Liver (tissue), 9 donors: ENCODE data around the gene KLK13. TPM values are rescaled to one million over a fixed set of nuclear protein-coding genes. Genes with fewer than 3 reads are reported as not detected.

ENCODE experiments used
- DNase-seq: peaks from one replicate; pipeline ENCODE4 v3.0.0-alpha.2; 2017; ENCODE audit warnings: low spot score
- H3K27ac ChIP-seq, 2 donors: one replicate each; pipeline ENCODE4 v1.7.0; 2013; ENCODE audit warnings: inconsistent platforms in 2 of 2, low read length in 2 of 2, control low read depth in 1 of 2, low read depth in 1 of 2, mild to moderate bottlenecking in 1 of 2
- H3K27me3 ChIP-seq, 4 donors: one replicate each; pipeline versions ENCODE4 v1.6.1 to v1.7.0; 2013; ENCODE audit warnings: low read length in 3 of 4, inconsistent platforms in 1 of 4, mild to moderate bottlenecking in 1 of 4, moderate library complexity in 1 of 4; ENCODE audit not compliant: control insufficient read depth in 4 of 4, insufficient read depth in 4 of 4
- H3K36me3 ChIP-seq, 4 donors: one replicate each; pipeline versions ENCODE4 v1.6.1 to v1.7.0; 2013; ENCODE audit warnings: low read length in 3 of 4, mild to moderate bottlenecking in 3 of 4, low read depth in 1 of 4, moderate library complexity in 1 of 4; ENCODE audit not compliant: control insufficient read depth in 4 of 4, insufficient read depth in 3 of 4
- H3K4me1 ChIP-seq, 4 donors: one replicate each; pipeline versions ENCODE4 v1.6.1 to v1.7.0; 2013; ENCODE audit warnings: low read length in 3 of 4, mild to moderate bottlenecking in 3 of 4, moderate library complexity in 1 of 4; ENCODE audit not compliant: control insufficient read depth in 4 of 4, insufficient read depth in 4 of 4
- H3K4me3 ChIP-seq, 3 donors: one replicate each; pipeline versions ENCODE4 v1.6.1 to v1.7.0; 2013; ENCODE audit warnings: low read length in 3 of 3, control low read depth in 1 of 3, low read depth in 1 of 3, mild to moderate bottlenecking in 1 of 3
- H3K9ac ChIP-seq, 2 donors: one replicate each; pipeline ENCODE4 v1.7.0; 2013; ENCODE audit warnings: low read length in 2 of 2, mild to moderate bottlenecking in 2 of 2, moderate library complexity in 2 of 2, control low read depth in 1 of 2, low read depth in 1 of 2
- H3K9me3 ChIP-seq, 4 donors: one replicate each; pipeline versions ENCODE4 v1.6.1 to v1.7.0; 2013; ENCODE audit warnings: low read length in 3 of 4; ENCODE audit not compliant: control insufficient read depth in 4 of 4
- CTCF ChIP-seq: fragments of 150-350 bp; IDR thresholded peaks from 2 replicates; pipeline ENCODE4 v1.5.1; 2017; ENCODE audit warnings: improper control_type of control experiment, low read depth, low read length; ENCODE audit not compliant: missing input control
- EGR1 ChIP-seq, 2 donors: IDR thresholded peaks; 2 replicates each; pipeline ENCODE4 v1.6.1; 2016 to 2018; ENCODE audit warnings: antibody characterized with exemption in 2 of 2, low read depth in 2 of 2
- FOXA1 ChIP-seq: IDR thresholded peaks from 2 replicates; pipeline ENCODE4 v1.6.1; 2016; ENCODE audit warnings: antibody characterized with exemption
- FOXA2 ChIP-seq: IDR thresholded peaks from 2 replicates; pipeline ENCODE4 v1.6.1; 2016; ENCODE audit warnings: antibody characterized with exemption
- GABPA ChIP-seq, 2 donors: IDR thresholded peaks in 1 of 2; conservative IDR thresholded peaks in 1 of 2; 2 replicates each; pipeline ENCODE4 v1.6.1; 2016; ENCODE audit warnings: antibody characterized with exemption in 2 of 2, mild to moderate bottlenecking in 1 of 2, moderate library complexity in 1 of 2
- HNF4A ChIP-seq, 2 donors: conservative IDR thresholded peaks; 2 replicates each; pipeline ENCODE4 v1.6.1; 2016; ENCODE audit warnings: antibody characterized with exemption in 2 of 2, mild to moderate bottlenecking in 2 of 2
- HNF4G ChIP-seq: IDR thresholded peaks from 2 replicates; pipeline ENCODE4 v1.6.1; 2016; ENCODE audit warnings: antibody characterized with exemption
- JUND ChIP-seq, 2 donors: IDR thresholded peaks; 2 replicates each; pipeline ENCODE4 v1.6.1; 2016; ENCODE audit warnings: antibody characterized with exemption in 2 of 2
- MAX ChIP-seq: IDR thresholded peaks from 2 replicates; pipeline ENCODE4 v1.6.1; 2016; ENCODE audit warnings: antibody characterized with exemption
- NR2F2 ChIP-seq: IDR thresholded peaks from 2 replicates; pipeline ENCODE4 v1.6.1; 2016; ENCODE audit warnings: antibody characterized with exemption
- RAD21 ChIP-seq, 2 donors: IDR thresholded peaks; 2 replicates each; pipeline ENCODE4 v1.6.1; 2016; ENCODE audit warnings: antibody characterized with exemption in 2 of 2, mild to moderate bottlenecking in 2 of 2
- REST ChIP-seq: IDR thresholded peaks from 2 replicates; pipeline ENCODE4 v1.6.1; 2016; ENCODE audit warnings: antibody characterized with exemption, mild to moderate bottlenecking
- RXRA ChIP-seq, 2 donors: IDR thresholded peaks; 2 replicates each; pipeline ENCODE4 v1.6.1; 2017 to 2018; ENCODE audit warnings: antibody characterized with exemption in 2 of 2, mild to moderate bottlenecking in 1 of 2
- SP1 ChIP-seq: IDR thresholded peaks from 2 replicates; pipeline ENCODE4 v1.6.1; 2018; ENCODE audit warnings: antibody characterized with exemption, mild to moderate bottlenecking
- TAF1 ChIP-seq: conservative IDR thresholded peaks from 2 replicates; pipeline ENCODE4 v1.6.1; 2016; ENCODE audit warnings: antibody characterized with exemption, mild to moderate bottlenecking
- YY1 ChIP-seq: IDR thresholded peaks from 2 replicates; pipeline ENCODE4 v1.6.1; 2016; ENCODE audit warnings: antibody characterized with exemption, mild to moderate bottlenecking
- WGBS: extraction: QIAGEN DNeasy Blood & Tissue Kit; methylation state at CpG from one replicate; pipeline ENCODE4 v1.1.7; 2013; 5-methylcytosine and 5-hydroxymethylcytosine counted together
- polyA plus RNA-seq, 2 donors: library from polyadenylated mRNA; stranded (reverse) in 1 of 2; unstranded in 1 of 2; fragments of 200-250 nt in 1 of 2; fragments of >200 nt in 1 of 2; fragmentation: Nextera tagmentation in 1 of 2; extraction: Ambion mirVana in 1 of 2; gene quantifications; one replicate each; pipeline versions ENCODE4 v1.2.1 to v1.2.3, GENCODE V29; 2013 to 2015
- total RNA-seq, 2 donors: library from RNA; depleted of rRNA; stranded (reverse); fragments of >200 nt; gene quantifications; one replicate each; pipeline ENCODE4 v1.2.3, GENCODE V29; 2014
- TF ChIP-seq, protein P1 (sequence below): IDR thresholded peaks from 2 replicates; pipeline ENCODE4 v1.6.1; 2016; ENCODE audit warnings: antibody characterized with exemption
- TF ChIP-seq, protein P2 (sequence below): IDR thresholded peaks from 2 replicates; pipeline ENCODE4 v1.6.1; 2016; ENCODE audit warnings: antibody characterized with exemption
- donor health status: healthy.
- donor health status: healthy.
- donor health status: healthy.
- donor health status: healthy.
- donor health status: healthy.

Gene KLK13
- total and polyA plus RNA-seq, 4 donors = not detected

DNA sequence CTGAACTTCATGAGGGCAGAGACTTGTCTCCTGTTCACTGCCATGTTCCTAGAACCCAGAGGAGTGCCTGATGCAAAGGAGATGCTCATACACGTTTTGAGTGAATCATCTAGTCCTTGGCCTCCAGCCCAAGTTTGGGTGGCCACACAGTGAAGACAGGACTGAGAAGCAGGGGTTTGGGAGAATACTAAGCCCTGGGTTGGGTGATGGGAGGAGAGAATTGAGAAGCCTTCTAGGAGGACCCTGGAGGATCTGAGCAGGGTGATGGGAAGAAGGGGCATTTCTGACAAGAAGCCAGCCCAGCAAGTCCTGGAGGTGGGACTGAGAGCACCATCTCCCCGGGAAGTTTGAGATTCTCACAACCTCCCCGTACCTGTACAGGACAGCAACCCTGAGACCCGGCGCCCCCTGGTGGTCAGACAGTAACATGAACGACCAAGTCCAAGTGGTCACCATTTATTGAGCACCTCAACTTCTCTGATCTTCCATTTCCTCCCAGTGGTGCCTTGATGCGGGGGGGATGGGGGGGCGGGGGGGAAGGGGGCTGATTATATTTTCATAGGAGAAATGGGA is 32.4 kb upstream of the KLK13 start:
- whole genome bisulfite sequencing = 11% methylated on average over 8 of the region's 8 CpGs
- no peaks in the 10 kb centered on the region for H3K27me3 ChIP-seq

GRCh38 chr19:51096473-51097165 is 31.7 kb upstream of the KLK13 start:
- peaks cover 0 to 3% (median 0%) of the 10 kb centered on the region in 4 donors for H3K4me1 ChIP-seq
- H3K4me3 ChIP-seq = no peak overlapping the region
- WGBS = 91% methylated on average over 6 of the region's 6 CpGs
- H3K36me3 ChIP-seq = peaks cover 0 to 8% (median 0%) of the 10 kb centered on the region in 4 donors
- no peak overlapping the region for H3K9ac ChIP-seq
- no peak for DNase-seq
- no peak overlapping the region for H3K27ac ChIP-seq
- H3K27me3 ChIP-seq = no peaks in the 10 kb centered on the region
- H3K9me3 ChIP-seq = no peaks in the 10 kb centered on the region
- TF ChIP-seq HNF4G (no peak), HNF4A (conservative IDR thresholded peaks at IDR 0.05) (no peak), TAF1 (no peak), FOXA1 (no peak), YY1 (no peak), RXRA (IDR thresholded peaks at IDR 0.05) (no peak), FOXA2 (no peak), JUND (IDR thresholded peaks at IDR 0.05) (no peak), EGR1 (IDR thresholded peaks at IDR 0.05; ENCODE audit: low read depth in 2 of 2) (no peak), RAD21 (IDR thresholded peaks at IDR 0.05) (no peak), NR2F2 (no peak), CTCF (no peak), GABPA (IDR thresholded peaks at IDR 0.05 in 1 of 2, conservative IDR thresholded peaks at IDR 0.05 in 1 of 2) (no peak), REST (no peak), MAX (no peak), SP1 (no peak)
- TF ChIP-seq, protein P1, sequence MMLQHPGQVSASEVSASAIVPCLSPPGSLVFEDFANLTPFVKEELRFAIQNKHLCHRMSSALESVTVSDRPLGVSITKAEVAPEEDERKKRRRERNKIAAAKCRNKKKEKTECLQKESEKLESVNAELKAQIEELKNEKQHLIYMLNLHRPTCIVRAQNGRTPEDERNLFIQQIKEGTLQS = no peak
- TF ChIP-seq, protein P2, sequence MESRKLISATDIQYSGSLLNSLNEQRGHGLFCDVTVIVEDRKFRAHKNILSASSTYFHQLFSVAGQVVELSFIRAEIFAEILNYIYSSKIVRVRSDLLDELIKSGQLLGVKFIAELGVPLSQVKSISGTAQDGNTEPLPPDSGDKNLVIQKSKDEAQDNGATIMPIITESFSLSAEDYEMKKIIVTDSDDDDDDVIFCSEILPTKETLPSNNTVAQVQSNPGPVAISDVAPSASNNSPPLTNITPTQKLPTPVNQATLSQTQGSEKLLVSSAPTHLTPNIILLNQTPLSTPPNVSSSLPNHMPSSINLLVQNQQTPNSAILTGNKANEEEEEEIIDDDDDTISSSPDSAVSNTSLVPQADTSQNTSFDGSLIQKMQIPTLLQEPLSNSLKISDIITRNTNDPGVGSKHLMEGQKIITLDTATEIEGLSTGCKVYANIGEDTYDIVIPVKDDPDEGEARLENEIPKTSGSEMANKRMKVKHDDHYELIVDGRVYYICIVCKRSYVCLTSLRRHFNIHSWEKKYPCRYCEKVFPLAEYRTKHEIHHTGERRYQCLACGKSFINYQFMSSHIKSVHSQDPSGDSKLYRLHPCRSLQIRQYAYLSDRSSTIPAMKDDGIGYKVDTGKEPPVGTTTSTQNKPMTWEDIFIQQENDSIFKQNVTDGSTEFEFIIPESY = no peak

More for the DNA sequence above, 32.4 kb upstream of the KLK13 start:
- no peaks in the 10 kb centered on the region for H3K9me3 ChIP-seq
- no peak overlapping the region for H3K4me3 ChIP-seq
- TF ChIP-seq RXRA (IDR thresholded peaks at IDR 0.05) (no peak), EGR1 (IDR thresholded peaks at IDR 0.05; ENCODE audit: low read depth in 2 of 2) (no peak), FOXA1 (no peak), CTCF (peak; percentile 49), SP1 (no peak), RAD21 (IDR thresholded peaks at IDR 0.05) (peak in 1 of 2 donors; percentile 63)
- no peak overlapping the region for H3K9ac ChIP-seq
- peaks cover 0 to 3% (median 0%) of the 10 kb centered on the region in 4 donors for H3K4me1 ChIP-seq
- H3K36me3 ChIP-seq = peaks cover 0 to 9% (median 1%) of the 10 kb centered on the region in 4 donors
- DNase-seq = peak; percentile 78
- no peak overlapping the region for H3K27ac ChIP-seq
